ENCODE results near the gene ARGLU1. TPM values are rescaled to one million over a fixed set of nuclear protein-coding genes. Genes with fewer than 3 reads are reported as not detected.

The ARGLU1 gene
- polyA plus RNA-seq, 3 donors, result 22.4 to 168 (median 27.2) TPM

- no peak for DNase-seq
- peaks cover 18 to 20% of the 10 kb centered on the region in 2 donors for H3K36me3 Mint-ChIP-seq
- intact Hi-C loops (cut with micrococcal nuclease), result no loop called here
- H4K20me1 ChIP-seq (ENCODE audit: insufficient read depth, low read length), result peaks cover 15% of the 10 kb centered on the region
- peaks cover 23% of the 10 kb centered on the region for H3K4me1 Mint-ChIP-seq
- no peak overlapping the region for H3K27ac ChIP-seq (ENCODE audit: low read depth in 1 of 2, low read length in 2 of 2)
- H3K4me1 ChIP-seq (ENCODE audit: control insufficient read depth in 1 of 2, insufficient read depth in 2 of 2, low read length in 2 of 2), result peaks cover 24 to 34% of the 10 kb centered on the region in 2 donors
- H3K27me3 ChIP-seq (ENCODE audit: control insufficient read depth in 2 of 2, insufficient read depth in 2 of 2, low read length in 2 of 2), result peaks cover 22 to 37% of the 10 kb centered on the region in 2 donors
- WGBS (ENCODE audit: insufficient coverage), result no CpG with 5 or more reads among the region's 3 CpGs
- H3K27me3 Mint-ChIP-seq (ENCODE audit: low read depth in 3 of 3), result peaks cover 27 to 37% (median 34%) of the 10 kb centered on the region in 3 donors
- H3K9me3 ChIP-seq (replicated peaks in 1 of 2; ENCODE audit: control insufficient read depth in 1 of 2, insufficient read depth in 1 of 2, low read length in 2 of 2), result peaks cover 0 to 9% of the 10 kb centered on the region in 2 donors
- no peak for TF ChIP-seq CTCF (IDR thresholded peaks at IDR 0.05)
- H3K27ac Mint-ChIP-seq, result no peak overlapping the region
- H3K4me3 Mint-ChIP-seq, result no peak overlapping the region
- peaks cover 0 to 6% (median 2%) of the 10 kb centered on the region in 7 donors for H3K9me3 Mint-ChIP-seq
- H3K4me3 ChIP-seq (replicated peaks in 1 of 3; ENCODE audit: low read depth in 2 of 3, low read length in 3 of 3), result no peak overlapping the region
- H2AFZ ChIP-seq (ENCODE audit: insufficient read depth, low read depth, low read length, poor library complexity, severe bottlenecking), result no peak overlapping the region
- H3K4me2 ChIP-seq (replicated peaks; ENCODE audit: extremely low read depth, low read length, poor library complexity, severe bottlenecking), result no peak overlapping the region
- no peak overlapping the region for H3K9ac ChIP-seq (ENCODE audit: insufficient read depth, low read length, poor library complexity, severe bottlenecking)
- no peaks in the 10 kb centered on the region for H3K79me2 ChIP-seq (ENCODE audit: insufficient read depth, low read length)
- peaks cover 7 to 21% of the 10 kb centered on the region in 2 donors for H3K36me3 ChIP-seq (replicated peaks in 1 of 2; ENCODE audit: control insufficient read depth in 1 of 2, insufficient read depth in 2 of 2, low read length in 2 of 2)
These were observed 30.4 kb downstream of the ARGLU1 start for GRCh38 chr13:106537521-106537920.

- Histone ChIP-seq H4K20me1 (ENCODE audit: insufficient read depth, low read length) (peaks cover 10% of the 10 kb centered on the region), H3K27ac (ENCODE audit: low read depth in 1 of 2, low read length in 2 of 2) (no peak overlapping the region), H3K27me3 (ENCODE audit: control insufficient read depth in 2 of 2, insufficient read depth in 2 of 2, low read length in 2 of 2) (peaks cover 33 to 48% of the 10 kb centered on the region in 2 donors), H3K4me3 (replicated peaks in 1 of 3; ENCODE audit: low read depth in 2 of 3, low read length in 3 of 3) (peak overlapping the region; percentile 48 to 77 (median 52)), H3K4me1 (ENCODE audit: control insufficient read depth in 1 of 2, insufficient read depth in 2 of 2, low read length in 2 of 2) (peaks cover 24 to 34% of the 10 kb centered on the region in 2 donors), H3K36me3 (replicated peaks in 1 of 2; ENCODE audit: control insufficient read depth in 1 of 2, insufficient read depth in 2 of 2, low read length in 2 of 2) (peaks cover 5 to 11% of the 10 kb centered on the region in 2 donors), H3K9me3 (replicated peaks in 1 of 2; ENCODE audit: control insufficient read depth in 1 of 2, insufficient read depth in 1 of 2, low read length in 2 of 2) (peaks cover 0 to 15% of the 10 kb centered on the region in 2 donors), H2AFZ (ENCODE audit: insufficient read depth, low read depth, low read length, poor library complexity, severe bottlenecking) (peak overlapping the region; percentile 77), H3K9ac (ENCODE audit: insufficient read depth, low read length, poor library complexity, severe bottlenecking) (peak overlapping the region; percentile 16), H3K79me2 (ENCODE audit: insufficient read depth, low read length) (no peaks in the 10 kb centered on the region), H3K4me2 (replicated peaks; ENCODE audit: extremely low read depth, low read length, poor library complexity, severe bottlenecking) (peak overlapping the region; percentile 91)
- Mint-ChIP-seq H3K9me3 (peaks cover 0 to 6% (median 4%) of the 10 kb centered on the region in 7 donors), H3K27ac (peak overlapping the region in 2 of 7 donors; percentile 78 to 85), H3K36me3 (peaks cover 11 to 15% of the 10 kb centered on the region in 2 donors), H3K4me1 (peaks cover 24% of the 10 kb centered on the region), H3K27me3 (ENCODE audit: low read depth in 3 of 3) (peaks cover 38 to 47% (median 44%) of the 10 kb centered on the region in 3 donors), H3K4me3 (peak overlapping the region; percentile 87 to 97)
- peak; percentile 72 to 78 (median 74) for DNase-seq
- intact Hi-C loops (cut with micrococcal nuclease), result no loop called here
- TF ChIP-seq CTCF (IDR thresholded peaks at IDR 0.05), result peak; percentile 99
- 0% methylated on average over 42 of the region's 50 CpGs for WGBS (ENCODE audit: insufficient coverage)
These were observed 31.5 kb downstream of the ARGLU1 start for GRCh38 chr13:106536244-106537034.

Measured in CD14-positive monocyte (primary cell).